Natural killer cell (primary cell): ENCODE results near the gene KCNK10. TPM values are rescaled to one million over a fixed set of nuclear protein-coding genes. Genes with fewer than 3 reads are reported as not detected.
"Not testable (repeated sequence)": the region's sequence is repeated elsewhere in the genome, so short reads cannot be mapped to it uniquely, and the experiment has no call there.

Experiments used
- ATAC-seq, 3 donors: fragments of 150-1000 bp in 2 of 3; fragments of 200-7000 bp in 1 of 3; cut with Tn5 transposase; 1 replicate in 1 of 3; 2 replicates in 2 of 3; pipeline ENCODE4 v1.10.0; 2021; ENCODE audit warnings: mild to moderate bottlenecking in 2 of 3, moderate library complexity in 2 of 3
- DNase-seq, 2 donors: peaks; one replicate each; pipeline versions ENCODE4 v3.0.0 to v3.0.0-alpha.2; 2013 to 2021; ENCODE audit warnings: mixed read lengths in 1 of 2
- H3K27ac ChIP-seq: one replicate; pipeline ENCODE4 v1.5.1; 2013; ENCODE audit warnings: mild to moderate bottlenecking, low read length
- H3K27me3 ChIP-seq: one replicate; pipeline ENCODE4 v1.6.1; 2013; ENCODE audit warnings: low read length; ENCODE audit not compliant: control insufficient read depth, insufficient read depth
- H3K36me3 ChIP-seq: one replicate; pipeline ENCODE4 v1.6.1; 2013; ENCODE audit warnings: low read length; ENCODE audit not compliant: control insufficient read depth, insufficient read depth
- H3K4me1 ChIP-seq: one replicate; pipeline ENCODE4 v1.6.1; 2013; ENCODE audit warnings: low read length; ENCODE audit not compliant: control insufficient read depth, insufficient read depth
- H3K4me3 ChIP-seq: one replicate; pipeline ENCODE4 v1.5.1; 2013; ENCODE audit warnings: low read length
- H3K9me3 ChIP-seq: one replicate; pipeline ENCODE4 v1.6.1; 2013; ENCODE audit warnings: low read length; ENCODE audit not compliant: control insufficient read depth, insufficient read depth
- H3K27ac Mint-ChIP-seq, 2 donors: one replicate each; pipeline ENCODE4 v1.8.0; 2022; ENCODE audit warnings: mild to moderate bottlenecking in 2 of 2, mixed read lengths in 2 of 2, moderate library complexity in 1 of 2
- H3K27me3 Mint-ChIP-seq, 2 donors: one replicate each; pipeline ENCODE4 v1.8.0; 2022; ENCODE audit warnings: low read depth in 2 of 2, mixed read lengths in 2 of 2
- H3K36me3 Mint-ChIP-seq: one replicate; pipeline ENCODE4 v1.8.0; 2022; ENCODE audit warnings: mixed read lengths
- H3K4me1 Mint-ChIP-seq, 2 donors: one replicate each; pipeline ENCODE4 v1.8.0; 2022; ENCODE audit warnings: mixed read lengths in 2 of 2
- H3K4me3 Mint-ChIP-seq: one replicate; pipeline ENCODE4 v1.8.0; 2022; ENCODE audit warnings: mild to moderate bottlenecking, moderate library complexity, mixed read lengths
- H3K9me3 Mint-ChIP-seq, 2 donors: one replicate each; pipeline ENCODE4 v1.8.0; 2022; ENCODE audit warnings: mixed read lengths in 2 of 2
- WGBS: methylation state at CpG from one replicate; pipeline ENCODE4 v1.1.7; 2013; ENCODE audit warnings: missing lambda C conversion rate; ENCODE audit not compliant: insufficient coverage; 5-methylcytosine and 5-hydroxymethylcytosine counted together
- intact Hi-C: fragments of 100-400 bp; cut with micrococcal nuclease; formaldehyde crosslinking; loops from one replicate; pipeline ENCODE4 v1.14.2; 2022
- total RNA-seq, 4 donors: library from RNA; stranded (reverse); fragments of 120-200 nt in 1 of 4; gene quantifications; one replicate each; pipeline versions ENCODE4 v1.2.3 to v1.2.4, GENCODE V29; 2013 to 2022
- TF ChIP-seq, protein P1 (sequence below): fragments of 200-600 bp; IDR thresholded peaks from one replicate; pipeline ENCODE4 v1.8.0; 2022; ENCODE audit warnings: antibody characterized with exemption

Gene KCNK10
- total RNA-seq, 3 donors from 2014 or later (not counting 1 experiment from before 2014, with no cell fraction given) = not detected

DNA sequence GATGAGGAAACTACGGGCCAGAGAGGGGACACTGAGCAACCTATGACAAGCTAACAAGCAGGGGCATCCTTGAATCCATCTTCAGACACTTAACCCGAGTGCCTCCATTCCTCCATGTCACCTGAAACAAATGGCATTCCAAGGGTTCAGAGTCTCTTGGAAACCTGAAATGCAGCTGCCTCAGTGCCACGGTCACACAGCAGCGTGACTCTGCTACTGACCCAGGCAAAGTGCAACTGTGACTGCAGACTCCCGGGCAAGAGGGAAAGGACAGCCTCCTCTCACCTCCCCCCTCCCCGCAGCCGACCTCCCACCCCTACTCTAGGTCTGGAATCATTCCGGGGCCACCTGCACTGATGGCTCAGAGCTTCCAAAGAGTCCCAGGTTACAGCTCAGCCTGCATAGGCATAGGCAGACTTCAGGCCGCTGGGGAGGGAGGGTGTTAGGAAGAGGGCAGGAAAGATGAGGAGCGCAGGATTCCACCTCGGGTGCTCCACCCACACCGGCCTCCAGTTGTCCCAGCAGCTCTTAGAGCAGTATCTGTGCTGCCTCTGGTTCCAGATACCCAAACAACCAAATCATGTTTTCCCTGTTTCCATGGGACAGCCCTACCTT lies 53.2 kb downstream of the KCNK10 start:
- no peaks in the 10 kb centered on the region for H3K4me1 ChIP-seq
- H3K27me3 ChIP-seq = no peaks in the 10 kb centered on the region
- DNase-seq (no peak), ATAC-seq (no peak)
- no peaks in the 10 kb centered on the region for H3K36me3 Mint-ChIP-seq
- no peak overlapping the region for H3K27ac Mint-ChIP-seq
- 71% methylated on average over 12 of the region's 12 CpGs for WGBS
- no peak overlapping the region for H3K4me3 Mint-ChIP-seq
- no peaks in the 10 kb centered on the region for H3K9me3 ChIP-seq
- no peak overlapping the region for H3K4me3 ChIP-seq
- no peak overlapping the region for H3K27ac ChIP-seq
- intact Hi-C loops = no loop called here
- no peaks in the 10 kb centered on the region for H3K9me3 Mint-ChIP-seq
- peaks cover 14 to 28% of the 10 kb centered on the region in 2 donors for H3K27me3 Mint-ChIP-seq
- TF ChIP-seq, protein P1, sequence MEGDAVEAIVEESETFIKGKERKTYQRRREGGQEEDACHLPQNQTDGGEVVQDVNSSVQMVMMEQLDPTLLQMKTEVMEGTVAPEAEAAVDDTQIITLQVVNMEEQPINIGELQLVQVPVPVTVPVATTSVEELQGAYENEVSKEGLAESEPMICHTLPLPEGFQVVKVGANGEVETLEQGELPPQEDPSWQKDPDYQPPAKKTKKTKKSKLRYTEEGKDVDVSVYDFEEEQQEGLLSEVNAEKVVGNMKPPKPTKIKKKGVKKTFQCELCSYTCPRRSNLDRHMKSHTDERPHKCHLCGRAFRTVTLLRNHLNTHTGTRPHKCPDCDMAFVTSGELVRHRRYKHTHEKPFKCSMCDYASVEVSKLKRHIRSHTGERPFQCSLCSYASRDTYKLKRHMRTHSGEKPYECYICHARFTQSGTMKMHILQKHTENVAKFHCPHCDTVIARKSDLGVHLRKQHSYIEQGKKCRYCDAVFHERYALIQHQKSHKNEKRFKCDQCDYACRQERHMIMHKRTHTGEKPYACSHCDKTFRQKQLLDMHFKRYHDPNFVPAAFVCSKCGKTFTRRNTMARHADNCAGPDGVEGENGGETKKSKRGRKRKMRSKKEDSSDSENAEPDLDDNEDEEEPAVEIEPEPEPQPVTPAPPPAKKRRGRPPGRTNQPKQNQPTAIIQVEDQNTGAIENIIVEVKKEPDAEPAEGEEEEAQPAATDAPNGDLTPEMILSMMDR = no peak
- no peaks in the 10 kb centered on the region for H3K4me1 Mint-ChIP-seq
- H3K36me3 ChIP-seq = no peaks in the 10 kb centered on the region

DNA sequence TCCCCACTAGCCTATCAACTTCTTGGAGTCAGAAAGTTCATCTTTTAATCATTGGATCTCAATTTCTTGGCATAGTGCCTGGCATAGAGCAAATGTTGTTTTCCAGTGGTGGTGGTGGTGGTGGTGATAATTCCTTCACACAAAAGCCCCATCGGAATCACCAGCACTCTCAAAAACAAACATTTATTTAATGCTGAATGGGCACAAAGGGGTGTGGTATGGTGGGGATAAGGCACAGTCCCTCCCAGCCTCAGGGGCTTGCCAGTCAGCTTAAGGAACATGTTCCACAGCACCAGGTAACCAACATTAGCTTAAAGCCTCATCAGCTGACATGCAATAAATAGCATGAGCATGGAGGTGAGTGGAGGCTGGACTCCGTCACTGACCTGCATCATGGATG lies 56.6 kb downstream of the KCNK10 start:
- TF ChIP-seq, protein P1 = no peak
- intact Hi-C loops = no loop called here
- DNase-seq (no peak), ATAC-seq (no peak)
- Histone ChIP-seq H3K27me3 (no peaks in the 10 kb centered on the region), H3K27ac (no peak overlapping the region), H3K4me3 (no peak overlapping the region), H3K4me1 (no peaks in the 10 kb centered on the region), H3K9me3 (no peaks in the 10 kb centered on the region), H3K36me3 (no peaks in the 10 kb centered on the region)
- Mint-ChIP-seq H3K27me3 (peaks cover 18 to 42% of the 10 kb centered on the region in 2 donors), H3K9me3 (no peaks in the 10 kb centered on the region), H3K4me1 (no peaks in the 10 kb centered on the region), H3K4me3 (no peak overlapping the region), H3K27ac (no peak overlapping the region), H3K36me3 (no peaks in the 10 kb centered on the region)
- WGBS = 96% methylated on average over 1 of the region's 2 CpGs

GRCh38 chr14:88264116-88264515 lies 59.0 kb downstream of the KCNK10 start:
- Histone ChIP-seq H3K4me1 (no peaks in the 10 kb centered on the region), H3K36me3 (no peaks in the 10 kb centered on the region), H3K27ac (no peak overlapping the region), H3K9me3 (no peaks in the 10 kb centered on the region), H3K4me3 (no peak overlapping the region), H3K27me3 (no peaks in the 10 kb centered on the region)
- DNase-seq = no peak
- TF ChIP-seq, protein P1 = no peak
- H3K9me3 Mint-ChIP-seq = no peaks in the 10 kb centered on the region
- H3K27me3 Mint-ChIP-seq = peaks cover 17 to 35% of the 10 kb centered on the region in 2 donors
- H3K4me1 Mint-ChIP-seq = no peaks in the 10 kb centered on the region
- H3K36me3 Mint-ChIP-seq = no peaks in the 10 kb centered on the region
- WGBS = 71% methylated on average over 5 of the region's 6 CpGs
- ATAC-seq = no peak
- no peak overlapping the region for H3K27ac Mint-ChIP-seq
- intact Hi-C loops = no loop called here
- no peak overlapping the region for H3K4me3 Mint-ChIP-seq

DNA sequence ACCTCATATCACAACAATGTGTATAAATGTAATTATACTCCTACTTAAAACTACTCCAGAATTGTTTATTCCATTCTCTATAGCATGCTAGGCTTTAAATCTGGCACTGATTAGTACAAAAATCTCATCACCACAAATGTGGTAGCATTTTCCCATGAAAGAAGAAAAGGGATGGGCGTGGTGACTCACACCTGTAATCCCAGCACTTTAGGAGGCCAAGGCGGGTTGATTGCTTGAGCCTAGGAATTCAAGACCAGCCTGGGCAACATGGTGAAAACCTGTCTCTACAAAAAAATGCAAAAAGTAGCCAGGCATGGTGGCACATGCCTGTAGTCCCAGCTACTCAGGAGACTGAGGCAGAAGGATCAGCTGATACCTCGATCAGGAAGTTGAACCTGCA lies 61.8 kb downstream of the KCNK10 start:
- H3K9me3 Mint-ChIP-seq, H3K27ac Mint-ChIP-seq, H3K36me3 Mint-ChIP-seq, ATAC-seq, H3K4me1 ChIP-seq, DNase-seq, H3K4me3 ChIP-seq, H3K4me1 Mint-ChIP-seq, H3K9me3 ChIP-seq, H3K27ac ChIP-seq, H3K36me3 ChIP-seq, H3K4me3 Mint-ChIP-seq, H3K27me3 ChIP-seq, intact Hi-C loops: not testable (repeated sequence)
- 87% methylated on average over 3 of the region's 3 CpGs for WGBS
- peaks cover 21 to 54% of the 10 kb centered on the region in 2 donors for H3K27me3 Mint-ChIP-seq
